D341Med (cell line): ENCODE results near the gene FNDC7.
"Not testable (repeated sequence)": the region's sequence is repeated elsewhere in the genome, so short reads cannot be mapped to it uniquely, and the experiment has no call there.

Source experiments
- DNase-seq: peaks from one replicate; pipeline ENCODE4 v3.0.0; 2012; ENCODE audit warnings: low spot score

The FNDC7 gene, protein sequence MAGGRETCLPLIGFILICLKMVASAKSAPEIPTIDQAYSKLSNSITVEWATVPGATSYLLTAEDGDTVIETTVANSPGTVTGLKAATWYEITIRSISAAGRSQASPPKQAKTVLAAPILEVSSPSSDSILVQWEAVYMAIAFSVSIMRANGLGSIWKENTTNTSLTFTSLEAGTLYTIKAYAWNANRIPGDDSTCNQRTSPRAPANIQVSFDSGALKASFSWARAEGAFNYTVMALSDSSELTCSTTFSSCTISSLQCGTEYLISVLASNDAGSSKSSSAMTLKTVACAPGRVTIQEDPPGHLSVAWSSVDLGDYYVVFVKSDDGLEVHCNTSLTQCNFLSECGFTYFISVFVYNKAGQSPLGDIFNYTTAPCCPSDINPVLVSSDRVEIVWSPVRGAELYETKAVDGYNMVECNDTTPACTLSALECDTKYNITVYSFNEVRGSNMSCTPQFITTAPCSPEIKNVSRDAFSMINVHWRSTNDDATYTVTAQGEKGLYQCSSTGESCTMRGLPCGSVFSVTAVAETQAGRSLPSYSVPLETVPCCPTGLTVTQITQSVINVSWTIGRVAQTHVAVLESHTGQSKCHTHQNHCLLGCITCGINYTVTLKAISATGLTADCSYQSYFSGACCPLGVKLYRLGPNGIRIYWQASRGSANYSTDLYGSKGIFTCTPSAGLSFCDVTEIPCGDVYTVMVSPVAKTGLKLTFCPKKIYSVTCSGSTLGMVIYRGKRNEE

DNA sequence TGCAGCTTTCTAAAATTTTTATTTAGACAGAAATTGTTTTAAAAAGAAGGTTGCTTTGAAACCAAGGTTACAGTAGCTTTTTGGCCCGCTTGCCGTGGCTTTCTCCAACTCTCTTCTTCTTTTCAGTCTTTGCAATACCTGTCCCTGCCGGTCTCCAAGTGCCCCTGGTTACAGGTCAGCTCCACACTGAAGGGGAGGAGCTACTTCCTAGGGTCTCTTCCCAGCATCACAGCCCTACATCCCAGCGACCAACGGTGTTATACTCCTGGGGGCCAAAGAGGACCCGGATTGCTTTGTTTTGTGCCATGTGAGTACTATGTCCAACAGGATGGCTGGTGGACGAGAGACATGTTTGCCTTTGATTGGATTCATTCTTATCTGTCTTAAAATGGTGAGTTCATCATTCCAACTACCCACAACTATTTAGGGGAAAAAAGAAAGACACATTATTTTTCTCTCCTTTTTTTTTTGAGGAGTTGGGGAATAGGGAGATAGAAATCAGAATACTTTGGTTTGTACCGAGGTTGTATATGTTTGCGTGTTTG lies at the start of gene FNDC7:
Gene FNDC7 (plus strand): TSS at position 303 of the 545 bp plus-strand sequence. CDS start 26 bp downstream, at position 329.
- no peak for DNase-seq

DNA sequence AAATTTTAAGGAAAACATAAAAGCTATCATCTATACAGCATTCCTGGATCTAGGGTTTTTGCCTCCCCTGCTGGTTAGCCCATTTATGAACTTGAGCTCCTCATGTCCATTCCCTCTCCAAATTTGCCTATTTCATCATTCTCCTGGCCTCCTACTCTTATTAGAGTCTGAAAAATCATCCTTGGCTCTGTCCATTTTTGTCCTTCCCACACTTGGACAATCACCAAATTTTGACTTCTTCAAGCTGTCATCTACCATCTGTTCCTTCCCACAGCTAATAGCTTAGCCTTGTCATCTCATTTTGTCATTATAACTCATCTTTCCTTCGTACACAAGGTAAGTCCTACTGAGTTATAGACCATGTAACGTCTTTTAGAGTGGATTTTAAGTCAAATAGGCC lies 49.6 kb upstream of the FNDC7 start:
- no peak for DNase-seq

DNA sequence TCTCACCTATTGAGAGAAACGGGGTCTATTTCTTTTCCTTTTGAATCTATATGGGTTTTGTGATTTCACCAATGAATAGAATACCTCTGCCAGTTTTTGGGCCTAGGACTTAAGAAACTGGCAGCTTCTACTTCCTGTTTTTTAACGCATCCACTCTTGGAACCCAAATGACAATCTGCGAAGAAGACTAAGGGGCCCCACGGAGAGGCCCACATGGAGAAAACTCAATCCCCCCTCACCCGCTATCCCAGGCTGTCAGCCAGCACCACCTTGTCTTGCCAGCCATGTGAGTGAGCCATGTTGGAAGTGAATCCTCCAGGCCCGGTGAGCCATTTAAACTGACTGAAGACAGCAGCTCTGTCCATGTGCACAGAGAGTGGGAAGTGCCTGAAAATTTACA lies 48.2 kb upstream of the FNDC7 start:
- no peak for DNase-seq

DNA sequence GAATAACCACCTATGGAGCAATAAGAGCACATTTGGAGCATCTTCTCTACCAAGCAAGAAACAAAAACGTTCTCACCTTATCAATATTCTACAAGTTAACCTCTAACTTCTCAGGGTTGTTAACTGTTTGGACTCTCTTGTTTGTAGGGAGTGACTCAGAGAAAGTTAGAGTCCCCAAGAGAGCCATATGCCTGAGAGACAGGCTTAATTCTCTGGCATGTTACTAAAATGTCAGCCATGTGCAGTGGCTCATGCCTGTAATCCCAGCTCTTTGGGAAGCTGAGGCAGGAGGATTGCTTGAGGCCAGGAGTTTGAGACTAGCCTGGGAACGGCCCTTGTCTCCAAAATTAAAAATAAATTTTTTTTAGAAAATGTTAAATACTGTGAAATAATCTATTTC lies 47.6 kb upstream of the FNDC7 start:
- no peak for DNase-seq

DNA sequence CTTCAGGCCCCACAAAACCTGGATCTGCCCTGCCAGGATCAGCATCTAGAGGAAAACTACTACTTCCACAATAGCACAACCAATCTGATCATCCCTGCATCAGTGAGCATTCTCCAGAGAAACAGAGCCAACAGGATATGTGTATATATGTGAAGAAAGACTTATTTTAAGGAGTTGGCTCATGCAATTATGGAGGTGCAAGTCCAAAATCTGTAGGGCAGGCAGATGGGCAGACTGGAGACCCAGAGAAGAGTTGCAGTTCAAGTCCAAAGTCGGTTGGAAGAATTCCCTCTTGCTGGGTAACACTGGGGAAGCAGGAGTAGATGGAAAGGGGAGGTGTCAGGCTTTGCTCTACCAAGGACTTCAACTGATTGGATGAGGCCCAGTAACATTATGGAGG lies 46.9 kb upstream of the FNDC7 start:
- no peak for DNase-seq

DNA sequence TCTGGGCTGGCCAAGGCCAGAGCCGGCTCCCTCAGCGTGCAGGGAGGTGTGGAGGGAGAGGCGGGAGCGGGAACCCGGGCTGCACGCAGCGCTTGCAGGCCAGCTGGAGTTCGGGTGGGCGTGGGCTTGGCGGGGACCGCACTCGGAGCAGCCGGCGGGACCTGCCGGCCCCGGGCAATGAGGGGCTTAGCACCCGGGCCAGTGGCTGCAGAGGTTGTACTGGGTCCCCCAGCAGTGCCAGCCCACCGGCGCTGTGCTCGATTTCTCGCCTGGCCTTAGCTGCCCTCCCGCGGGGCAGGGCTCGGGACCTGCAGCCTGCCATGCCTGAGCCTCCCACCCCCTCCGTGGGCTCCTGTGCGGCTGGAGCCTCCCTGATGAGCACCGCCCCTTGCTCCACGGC lies 45.3 kb upstream of the FNDC7 start:
- not testable (repeated sequence) for DNase-seq

DNA sequence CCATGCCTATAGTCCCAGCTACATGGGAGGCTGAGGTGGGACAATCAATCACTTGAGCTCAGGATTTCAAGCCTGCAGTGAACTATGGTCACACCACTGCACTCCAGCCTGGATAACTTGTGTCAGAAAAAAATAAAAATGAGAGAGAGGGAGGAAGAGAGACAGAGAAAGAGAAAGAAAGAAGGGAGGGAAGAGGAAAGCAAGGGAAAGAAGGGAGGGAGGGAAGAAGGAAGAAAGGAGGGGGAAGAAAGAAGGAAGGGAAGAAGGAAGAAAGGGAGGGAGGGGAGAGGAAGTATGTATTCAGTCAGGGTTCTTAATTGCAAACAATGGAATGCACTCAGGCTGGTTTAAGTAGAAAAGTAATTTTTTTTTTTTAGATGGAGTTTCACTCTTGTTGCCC lies 43.9 kb upstream of the FNDC7 start:
- no peak for DNase-seq

DNA sequence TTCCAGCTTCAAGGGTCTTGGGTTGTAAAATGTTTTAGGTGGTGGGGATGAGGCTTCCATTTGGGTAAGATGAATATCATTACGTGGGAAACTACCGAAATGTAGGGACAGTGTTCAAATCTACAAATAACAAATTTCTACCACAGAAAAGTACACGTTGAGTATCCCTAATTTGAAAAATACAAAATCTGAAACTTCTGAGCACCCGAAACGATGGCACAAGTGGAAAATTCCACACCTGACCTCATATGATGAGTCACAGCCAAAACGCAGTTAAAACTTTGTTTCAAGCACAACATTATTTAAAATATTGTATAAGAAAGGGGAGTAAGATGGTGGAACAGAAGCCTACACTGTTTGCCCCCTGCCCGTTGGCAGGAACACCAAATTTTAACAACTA lies 43.0 kb upstream of the FNDC7 start:
- no peak for DNase-seq

DNA sequence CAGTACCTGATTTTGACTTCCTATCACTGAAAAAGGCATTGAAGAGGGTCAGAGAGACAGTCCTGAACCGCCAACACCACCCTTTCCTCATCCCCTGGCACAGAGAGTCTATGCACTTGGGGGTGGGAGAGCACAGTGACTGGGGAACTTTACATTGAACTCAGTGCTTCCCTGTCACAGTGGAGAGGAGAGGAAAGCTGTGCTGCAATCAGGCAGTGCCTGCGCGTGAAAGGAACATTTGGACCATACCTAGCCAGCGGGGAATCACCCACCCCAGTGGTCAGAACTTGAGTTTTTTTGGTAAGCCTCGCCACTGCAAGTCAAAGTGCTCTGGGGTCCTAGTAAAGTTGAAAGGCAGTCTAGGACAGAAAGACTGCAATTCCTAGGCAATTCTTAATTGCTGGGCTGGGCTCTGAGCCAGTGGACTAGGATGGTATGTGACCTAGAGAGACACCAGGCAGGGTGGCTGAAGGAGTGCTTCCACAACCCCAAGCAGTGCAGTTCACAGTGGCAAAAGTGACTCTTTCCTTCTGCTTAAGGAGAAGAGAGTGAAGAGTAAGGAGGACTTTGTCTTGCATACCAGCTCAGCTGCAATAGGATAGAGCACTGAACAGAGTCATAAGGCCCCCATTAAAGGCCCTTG lies 42.5 kb upstream of the FNDC7 start:
- no peak for DNase-seq

DNA sequence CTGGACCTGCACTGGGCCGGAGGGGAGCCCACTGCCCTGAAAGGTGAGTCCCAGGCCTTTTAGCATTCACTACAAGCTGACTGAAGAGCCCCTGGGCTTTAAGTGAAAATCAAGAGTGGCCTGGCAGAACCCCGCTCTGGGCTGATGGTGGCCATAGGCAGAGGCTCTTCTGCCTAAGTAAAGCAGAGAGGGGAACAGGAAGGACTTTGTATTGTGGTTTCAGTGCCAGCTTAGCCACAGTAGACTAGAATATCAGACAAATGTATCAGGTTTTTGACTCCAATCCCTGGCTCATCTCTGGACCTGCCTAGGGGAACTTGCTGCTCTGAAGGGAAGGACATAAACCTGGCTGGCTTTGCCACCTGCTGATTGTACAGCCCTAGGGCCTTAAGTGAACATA lies 41.6 kb upstream of the FNDC7 start:
- no peak for DNase-seq

DNA sequence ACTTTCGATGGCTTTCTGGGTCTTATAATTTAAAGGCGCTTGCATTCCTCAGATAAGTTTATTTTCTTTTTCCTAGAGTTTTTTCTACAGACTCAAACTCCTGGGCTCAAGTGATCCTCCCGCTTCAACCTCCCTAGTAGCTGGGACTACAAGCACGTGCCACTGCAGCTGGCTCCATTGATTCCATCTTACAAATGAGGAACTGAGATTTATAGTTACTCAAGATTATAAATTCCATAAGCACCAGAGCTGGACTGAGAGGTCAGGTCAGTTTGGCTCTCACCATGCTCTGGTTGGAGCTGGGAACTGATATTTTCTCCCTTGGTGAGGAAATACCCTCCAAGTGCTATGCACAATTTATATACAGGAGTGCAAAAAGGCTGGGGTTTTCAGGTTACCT lies 34.0 kb upstream of the FNDC7 start:
- no peak for DNase-seq

DNA sequence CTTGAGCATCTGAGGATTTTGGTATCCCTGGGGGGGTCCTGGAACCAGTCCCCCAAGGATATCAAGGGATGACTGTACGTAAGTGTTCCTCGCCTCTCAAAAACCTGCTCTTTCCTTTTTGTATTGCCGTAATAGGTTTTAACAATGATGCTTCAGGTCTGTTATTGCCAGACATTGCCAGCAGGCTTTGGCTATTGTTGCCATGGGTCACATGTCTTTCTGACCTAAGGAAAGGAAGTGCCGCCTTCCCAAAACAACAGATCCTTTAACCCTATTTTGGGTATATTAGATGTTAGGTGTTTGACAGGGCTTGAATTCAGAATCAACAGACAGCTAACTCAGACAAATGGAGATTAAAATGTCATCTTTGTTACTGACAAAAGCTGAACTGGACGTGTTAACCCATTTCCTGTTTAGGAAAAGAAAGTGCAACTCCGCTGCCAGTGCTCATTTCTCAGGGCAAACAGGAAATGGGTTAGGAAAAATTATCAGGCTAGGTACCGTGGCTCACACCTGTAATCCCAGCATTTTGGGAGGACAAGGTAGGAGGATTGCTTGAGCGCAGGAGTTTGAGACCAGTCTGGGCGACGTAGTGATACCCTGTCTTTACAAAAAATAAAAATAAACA lies 33.0 kb upstream of the FNDC7 start:
- DNase-seq, result no peak

DNA sequence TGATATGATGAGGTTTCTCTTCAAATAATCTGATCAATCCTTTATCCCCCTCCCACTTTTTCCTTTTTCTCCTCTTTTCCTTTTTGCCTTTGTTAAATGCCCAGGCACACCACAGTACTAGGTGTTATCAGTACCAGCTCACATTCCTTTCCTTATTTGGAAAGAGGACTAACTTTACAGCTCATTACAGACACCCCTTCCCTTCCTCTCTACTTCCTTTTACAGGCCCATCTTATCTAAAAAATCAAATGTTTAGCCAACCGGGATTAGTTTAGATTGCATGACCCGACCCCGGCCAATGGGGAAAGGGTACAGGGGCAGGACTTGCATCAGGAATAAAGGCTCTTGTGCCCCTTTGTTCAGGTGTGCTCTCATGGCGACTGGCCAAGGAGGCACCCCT lies 31.0 kb upstream of the FNDC7 start:
- not testable (repeated sequence) for DNase-seq

DNA sequence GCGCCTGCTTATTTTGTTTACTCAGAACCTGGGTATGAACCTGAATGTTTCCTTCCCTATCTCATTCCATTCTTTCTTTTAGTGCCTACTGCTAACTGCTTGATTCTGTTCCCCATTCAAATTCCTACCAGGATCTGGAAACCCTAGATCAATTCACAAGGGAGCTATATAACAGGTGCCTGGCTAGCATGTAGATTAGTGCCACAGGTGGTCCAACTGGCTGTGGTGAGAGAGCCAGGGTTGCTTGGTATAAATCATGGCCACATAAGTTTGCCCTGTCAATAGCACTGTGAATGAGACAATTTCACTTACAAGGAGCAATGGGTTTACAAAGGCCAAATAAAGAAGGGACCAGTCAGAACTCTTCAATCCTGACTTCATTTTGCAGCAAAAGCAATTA lies 27.2 kb upstream of the FNDC7 start:
- no peak for DNase-seq

DNA sequence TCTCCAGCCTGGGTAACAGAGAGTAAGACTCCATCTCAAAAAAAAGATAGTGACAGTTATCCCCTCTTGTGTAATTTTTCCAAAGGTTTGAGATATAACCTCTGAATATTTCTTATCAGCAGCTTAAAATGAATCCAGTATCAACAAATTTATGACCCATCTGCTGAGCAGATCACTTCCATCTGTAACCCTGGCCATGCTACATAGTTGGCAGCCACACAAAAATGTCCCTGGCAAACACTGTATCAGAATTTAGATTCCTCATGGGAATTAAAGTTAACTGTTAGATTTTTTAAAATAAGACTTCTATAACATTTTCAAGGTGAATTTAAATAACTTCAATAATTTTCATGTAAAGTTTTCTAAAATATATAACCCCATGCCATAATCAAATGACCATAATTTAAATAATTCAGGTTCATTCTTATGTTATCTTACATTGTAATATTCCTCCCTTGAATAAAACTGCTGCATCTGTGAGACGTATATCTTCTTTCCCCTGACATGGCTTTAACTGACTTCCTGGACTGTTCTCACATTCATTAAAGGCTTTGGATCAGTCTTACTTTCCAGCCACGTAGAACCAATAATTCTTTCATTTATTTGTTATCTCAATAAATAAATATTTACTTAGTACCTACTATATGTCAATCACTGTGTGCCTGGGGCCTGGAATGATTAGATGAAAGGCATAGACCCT lies 25.9 kb upstream of the FNDC7 start:
- no peak for DNase-seq

DNA sequence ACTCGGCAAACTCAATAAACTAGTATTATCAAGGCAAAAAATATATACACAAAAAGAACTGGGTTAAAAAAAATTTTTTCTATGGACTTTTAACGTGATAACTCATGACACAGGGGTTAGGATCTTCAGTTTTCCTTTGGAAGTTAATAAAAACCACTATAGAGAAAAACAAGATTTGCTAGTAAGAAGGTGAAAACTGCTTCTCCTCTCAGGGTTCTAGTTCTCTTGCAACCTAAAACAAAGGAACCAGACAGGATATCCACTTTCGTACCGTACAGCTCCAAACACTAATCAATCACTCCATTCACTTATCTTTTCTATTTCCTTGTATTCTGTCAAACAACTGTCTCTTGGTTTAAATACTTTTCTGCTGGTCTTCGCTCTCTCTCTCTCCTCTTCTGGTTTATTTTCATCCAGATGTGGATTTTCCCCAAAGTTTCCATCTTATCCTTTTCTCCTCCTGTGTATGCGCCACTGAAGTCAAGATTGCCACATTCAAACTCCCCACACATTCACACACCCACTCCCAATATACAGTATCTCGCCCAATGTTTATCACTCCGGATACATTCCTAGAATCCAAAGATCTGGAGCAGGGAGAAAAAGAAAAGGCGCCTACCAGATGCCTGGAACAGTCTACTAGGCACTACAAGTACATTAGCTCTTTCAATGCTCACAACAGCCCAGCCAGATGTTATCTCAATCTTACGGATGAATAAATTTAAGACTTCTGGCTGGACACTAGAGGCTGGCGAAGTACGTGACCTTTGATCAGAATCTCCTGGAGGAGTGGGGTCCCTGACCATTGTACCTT lies 21.4 kb upstream of the FNDC7 start:
- peak; percentile 20 for DNase-seq

DNA sequence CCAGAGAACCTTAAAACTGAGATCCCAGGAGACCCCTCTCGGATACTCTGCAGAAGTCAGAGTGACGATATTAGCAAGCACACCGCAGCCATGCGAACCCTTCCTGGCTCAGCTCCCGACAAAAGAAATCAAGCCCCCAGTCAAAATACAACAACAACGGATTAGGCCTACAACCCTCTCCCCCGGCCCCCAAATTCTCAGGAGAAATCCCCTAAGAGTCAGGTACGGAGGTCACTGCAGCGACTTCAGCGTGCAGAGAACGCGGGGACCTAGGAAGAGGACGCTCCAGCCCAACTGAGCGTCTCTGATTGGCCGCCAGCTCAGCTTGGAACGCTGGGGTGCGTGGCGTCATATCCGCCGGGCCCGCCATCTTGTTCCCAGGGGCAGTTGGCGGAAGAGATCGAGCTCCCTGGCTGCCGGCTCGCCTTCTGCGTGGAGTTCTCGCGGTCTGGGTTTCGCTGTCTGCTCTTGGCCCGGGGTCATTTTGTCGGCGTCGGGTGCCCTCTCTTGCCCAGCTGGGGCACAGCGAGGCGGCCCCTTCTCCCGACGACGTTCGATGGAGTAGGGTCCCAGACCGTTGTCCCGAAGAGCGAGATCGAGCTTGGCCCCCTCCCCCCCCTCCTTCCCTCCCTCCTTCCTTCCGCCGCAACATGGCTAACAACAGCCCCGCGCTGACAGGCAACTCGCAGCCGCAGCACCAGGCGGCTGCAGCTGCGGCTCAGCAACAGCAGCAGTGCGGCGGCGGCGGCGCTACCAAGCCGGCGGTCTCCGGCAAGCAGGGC lies 20.6 kb upstream of the FNDC7 start, which contains the start of gene PRPF38B:
Gene PRPF38B (plus strand): TSS at position 369 of the 782 bp plus-strand sequence. CDS start 282 bp downstream, at position 651.
- DNase-seq, result peak; percentile 94

DNA sequence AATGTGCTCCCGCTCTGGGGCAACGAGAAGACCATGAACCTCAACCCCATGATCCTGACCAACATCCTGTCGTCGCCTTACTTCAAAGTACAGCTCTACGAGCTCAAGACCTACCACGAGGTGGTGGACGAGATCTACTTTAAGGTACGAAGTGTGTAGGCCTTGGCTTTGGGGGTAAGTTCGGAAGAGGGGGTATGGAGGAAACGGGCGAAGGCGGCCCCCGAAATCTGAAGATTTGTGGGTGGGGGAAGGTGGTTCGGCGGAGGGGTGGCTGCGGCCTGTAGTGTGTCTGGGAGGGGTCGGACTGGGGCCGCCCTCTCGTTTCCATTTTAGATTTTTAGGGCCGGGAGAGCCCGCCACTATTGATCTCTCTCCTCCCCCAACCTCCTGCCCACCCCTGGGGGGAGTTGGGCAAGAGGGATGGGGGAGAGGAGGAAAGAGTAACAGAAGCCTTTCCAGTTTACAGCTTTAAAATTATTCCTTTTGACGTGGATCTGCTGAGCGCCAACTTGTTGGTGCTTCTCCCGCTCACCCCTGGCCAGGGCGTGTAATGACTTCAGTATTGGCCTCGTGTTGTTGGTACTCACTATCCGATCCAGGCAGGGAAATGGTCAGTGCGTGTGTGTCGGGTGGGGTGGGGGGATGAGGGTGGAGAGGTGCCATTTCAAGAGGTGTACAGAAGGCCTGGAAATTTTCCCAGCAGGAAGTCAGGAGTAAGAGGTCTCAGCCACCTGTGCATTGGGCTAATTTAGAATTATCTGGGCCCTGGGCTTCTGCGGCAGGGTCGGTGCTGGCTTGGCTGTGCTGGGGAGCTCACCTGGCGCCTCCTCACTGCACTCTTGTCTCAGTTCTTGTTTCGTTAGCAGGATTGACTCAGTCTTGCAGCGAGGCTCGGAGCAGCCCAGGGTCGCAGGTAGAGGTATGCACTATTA lies 19.7 kb upstream of the FNDC7 start:
- DNase-seq, result peak; percentile 58

DNA sequence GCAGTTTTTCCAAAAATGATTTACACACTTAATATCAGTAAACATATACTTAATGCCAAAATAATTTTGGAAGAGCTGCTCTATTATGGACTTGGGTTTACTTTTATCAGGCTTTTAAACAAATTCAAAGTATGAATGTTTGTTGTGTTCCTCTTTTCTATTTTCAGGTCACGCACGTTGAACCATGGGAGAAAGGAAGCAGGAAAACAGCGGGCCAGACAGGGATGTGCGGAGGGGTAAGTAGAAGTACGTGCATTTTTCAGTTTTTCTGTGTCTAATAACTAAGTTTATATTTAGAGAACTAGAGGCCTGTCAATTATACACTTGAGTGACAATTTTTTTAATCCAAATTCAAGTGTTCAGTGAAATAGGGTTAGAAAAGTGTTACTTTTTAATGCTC lies 17.2 kb upstream of the FNDC7 start:
- no peak for DNase-seq
